Lung (tissue), 12 donors: Measurements from ENCODE around the gene RNF115. TPM values are rescaled to one million over a fixed set of nuclear protein-coding genes. Genes with fewer than 3 reads are reported as not detected.

Source experiments
- ATAC-seq: fragments of 200-7000 bp; cut with Tn5 transposase; one replicate; pipeline ENCODE4 v1.9.1; 2020; ENCODE audit warnings: moderate number of reproducible peaks; ENCODE audit not compliant: insufficient read depth, low FRiP score
- DNase-seq, 3 donors: peaks; one replicate each; pipeline ENCODE4 v3.0.0-alpha.2; 2013 to 2017
- H3K27ac ChIP-seq, 2 donors: one replicate each; pipeline ENCODE4 v1.5.1; 2013; ENCODE audit warnings: mild to moderate bottlenecking in 2 of 2, moderate library complexity in 2 of 2, control low read depth in 1 of 2, inconsistent platforms in 1 of 2, low read depth in 1 of 2, low read length in 1 of 2
- H3K27me3 ChIP-seq, 3 donors: one replicate each; pipeline ENCODE4 v1.5.1; 2013; ENCODE audit warnings: low read length in 2 of 3; ENCODE audit not compliant: control insufficient read depth in 3 of 3, insufficient read depth in 3 of 3
- H3K36me3 ChIP-seq, 4 donors: one replicate each; pipeline ENCODE4 v1.5.1; 2013; ENCODE audit warnings: low read length in 4 of 4, mild to moderate bottlenecking in 1 of 4, moderate library complexity in 1 of 4; ENCODE audit not compliant: control insufficient read depth in 4 of 4, insufficient read depth in 4 of 4
- H3K4me1 ChIP-seq, 5 donors: one replicate each; pipeline ENCODE4 v1.5.1; 2013; ENCODE audit warnings: low read length in 5 of 5, mild to moderate bottlenecking in 2 of 5, moderate library complexity in 1 of 5; ENCODE audit not compliant: control insufficient read depth in 5 of 5, insufficient read depth in 5 of 5
- H3K4me3 ChIP-seq: one replicate; pipeline ENCODE4 v1.5.1; 2013; ENCODE audit warnings: mild to moderate bottlenecking, control low read depth, moderate library complexity
- H3K9ac ChIP-seq, 2 donors: one replicate each; pipeline ENCODE4 v1.5.1; 2013; ENCODE audit warnings: low read length in 2 of 2, control low read depth in 1 of 2; ENCODE audit not compliant: insufficient read depth in 1 of 2
- H3K9me3 ChIP-seq, 4 donors: one replicate each; pipeline ENCODE4 v1.5.1; 2013; ENCODE audit warnings: low read length in 3 of 4, mild to moderate bottlenecking in 1 of 4, moderate library complexity in 1 of 4; ENCODE audit not compliant: control insufficient read depth in 4 of 4, insufficient read depth in 3 of 4
- WGBS, 2 donors: extraction: QIAGEN DNeasy Blood & Tissue Kit; methylation state at CpG; one replicate each; pipeline ENCODE4 v1.1.7; 2013; 5-methylcytosine and 5-hydroxymethylcytosine counted together
- polyA plus RNA-seq, 2 donors: library from polyadenylated mRNA; stranded (reverse); fragments of 200-250 nt; gene quantifications; one replicate each; pipeline ENCODE4 v1.2.1, GENCODE V29; 2013
- total RNA-seq, 2 donors: library from RNA; depleted of rRNA in 1 of 2; stranded (reverse); fragments of >200 nt in 1 of 2; gene quantifications; one replicate each; pipeline ENCODE4 v1.2.1, GENCODE V29; 2014 to 2021
- TF ChIP-seq, protein P1 (sequence below): IDR thresholded peaks from 2 replicates; pipeline ENCODE4 v1.5.1; 2012; ENCODE audit warnings: mild to moderate bottlenecking; ENCODE audit errors: control extremely low read depth, extremely low read depth
- donor health status: control.
- donor health status: control.
- donor health status: Bipolar disorder and iron deficiency.
- donor health status: healthy.
- donor health status: DM: yes; HTN: yes; CAD: no.

Gene RNF115
- total and polyA plus RNA-seq, 4 donors, result 4.4 to 21.6 (median 11.5) TPM

DNA sequence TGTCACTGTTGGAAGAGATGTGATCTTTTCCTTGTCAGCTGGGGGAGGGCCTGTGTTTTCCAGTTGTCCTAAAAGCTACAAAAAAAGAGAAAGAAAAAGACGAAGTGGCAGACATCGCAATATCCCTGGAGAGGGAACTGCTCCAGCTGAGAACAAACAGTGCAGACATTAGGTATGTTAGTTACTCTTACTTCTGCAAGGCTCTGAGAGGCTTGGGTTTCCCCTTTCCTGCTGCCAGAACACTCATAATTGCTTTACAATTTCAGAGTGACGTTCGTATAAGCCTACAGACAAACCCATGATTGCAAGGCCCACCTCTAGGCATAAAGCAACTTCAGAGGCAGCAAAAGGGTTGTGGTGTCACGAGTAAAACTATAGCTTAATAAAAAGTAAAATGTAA lies 73.5 kb downstream of the RNF115 start:
- no peak overlapping the region for H3K27ac ChIP-seq
- no peaks in the 10 kb centered on the region for H3K27me3 ChIP-seq
- ATAC-seq (no peak), DNase-seq (no peak)
- peaks cover 0 to 2% (median 0%) of the 10 kb centered on the region in 5 donors for H3K4me1 ChIP-seq
- no peak overlapping the region for H3K9ac ChIP-seq
- peaks cover 13 to 58% (median 27%) of the 10 kb centered on the region in 4 donors for H3K36me3 ChIP-seq
- H3K9me3 ChIP-seq, result no peaks in the 10 kb centered on the region
- TF ChIP-seq, protein P1, sequence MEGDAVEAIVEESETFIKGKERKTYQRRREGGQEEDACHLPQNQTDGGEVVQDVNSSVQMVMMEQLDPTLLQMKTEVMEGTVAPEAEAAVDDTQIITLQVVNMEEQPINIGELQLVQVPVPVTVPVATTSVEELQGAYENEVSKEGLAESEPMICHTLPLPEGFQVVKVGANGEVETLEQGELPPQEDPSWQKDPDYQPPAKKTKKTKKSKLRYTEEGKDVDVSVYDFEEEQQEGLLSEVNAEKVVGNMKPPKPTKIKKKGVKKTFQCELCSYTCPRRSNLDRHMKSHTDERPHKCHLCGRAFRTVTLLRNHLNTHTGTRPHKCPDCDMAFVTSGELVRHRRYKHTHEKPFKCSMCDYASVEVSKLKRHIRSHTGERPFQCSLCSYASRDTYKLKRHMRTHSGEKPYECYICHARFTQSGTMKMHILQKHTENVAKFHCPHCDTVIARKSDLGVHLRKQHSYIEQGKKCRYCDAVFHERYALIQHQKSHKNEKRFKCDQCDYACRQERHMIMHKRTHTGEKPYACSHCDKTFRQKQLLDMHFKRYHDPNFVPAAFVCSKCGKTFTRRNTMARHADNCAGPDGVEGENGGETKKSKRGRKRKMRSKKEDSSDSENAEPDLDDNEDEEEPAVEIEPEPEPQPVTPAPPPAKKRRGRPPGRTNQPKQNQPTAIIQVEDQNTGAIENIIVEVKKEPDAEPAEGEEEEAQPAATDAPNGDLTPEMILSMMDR, result no peak
- 50 to 76% methylated on average over 5 of the region's 5 CpGs for WGBS, 2 donors
- H3K4me3 ChIP-seq, result no peak overlapping the region

DNA sequence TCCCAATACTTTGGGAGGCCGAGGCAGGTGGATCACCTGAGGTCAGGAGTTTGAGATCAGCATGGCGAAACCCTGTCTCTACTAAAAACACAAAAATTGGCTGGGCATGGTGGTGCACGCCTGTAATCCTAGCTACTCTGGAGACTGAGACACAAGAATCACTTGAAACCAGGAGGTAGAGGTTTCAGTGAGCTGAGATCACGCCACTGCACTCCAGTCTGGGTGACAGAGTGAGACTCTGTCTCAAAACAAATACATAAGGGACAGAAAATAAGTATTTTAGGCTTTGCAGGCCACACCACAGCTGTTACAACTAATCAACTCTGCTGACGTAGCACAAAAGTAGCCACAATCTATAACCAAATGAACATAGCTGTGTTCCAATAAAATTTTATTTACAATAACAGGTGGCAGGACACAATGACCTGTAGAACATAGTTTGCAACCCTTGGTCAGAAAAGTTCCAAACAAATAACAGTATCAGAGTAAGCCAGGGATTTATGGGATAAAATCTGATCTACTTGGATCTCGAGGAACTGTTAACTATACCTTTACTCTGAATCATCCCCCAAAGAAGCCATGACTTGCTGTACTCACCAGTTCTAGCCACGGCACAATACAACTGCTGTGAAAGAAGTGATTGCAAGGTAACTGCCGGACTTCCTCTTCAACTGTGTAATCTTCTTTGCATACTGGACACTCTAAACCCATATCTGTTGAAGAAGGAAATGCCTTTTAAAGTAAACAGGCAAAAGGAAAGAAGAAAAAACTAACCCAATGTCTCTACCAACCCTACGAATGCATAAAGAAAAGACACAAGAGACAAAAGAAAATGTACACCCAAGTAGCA lies 76.3 kb downstream of the RNF115 start:
- ATAC-seq, result no peak

DNA sequence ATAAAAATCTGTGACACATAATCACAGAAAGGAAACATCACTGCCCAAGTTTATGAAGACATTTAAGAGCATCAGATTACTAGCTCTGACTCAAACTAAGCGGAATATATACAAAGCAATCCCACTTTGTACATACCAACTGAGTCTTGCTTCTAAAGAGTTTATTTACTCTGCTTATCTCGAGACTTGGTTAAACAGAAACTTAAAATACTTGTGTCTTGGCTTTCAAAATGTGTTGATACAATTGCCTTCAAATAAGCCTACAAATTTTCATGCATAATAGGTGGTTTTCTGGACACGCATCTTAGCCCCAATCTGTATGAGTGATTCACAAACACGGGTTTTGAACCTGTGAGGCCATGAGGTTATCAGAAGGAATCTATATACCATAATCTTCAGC lies 83.6 kb downstream of the RNF115 start:
- no peak overlapping the region for H3K27ac ChIP-seq
- 62 to 86% methylated on average over 4 of the region's 4 CpGs for WGBS, 2 donors
- H3K36me3 ChIP-seq, result peaks cover 5 to 25% (median 17%) of the 10 kb centered on the region in 4 donors
- ATAC-seq (no peak), DNase-seq (peak in 2 of 3 donors; percentile 82 to 85)
- TF ChIP-seq, protein P1, result no peak
- no peaks in the 10 kb centered on the region for H3K9me3 ChIP-seq
- no peak overlapping the region for H3K9ac ChIP-seq
- peaks cover 0 to 7% (median 2%) of the 10 kb centered on the region in 5 donors for H3K4me1 ChIP-seq
- no peak overlapping the region for H3K4me3 ChIP-seq
- H3K27me3 ChIP-seq, result no peaks in the 10 kb centered on the region

More for the DNA sequence above, 76.3 kb downstream of the RNF115 start:
- Histone ChIP-seq H3K9ac (no peak overlapping the region), H3K9me3 (no peaks in the 10 kb centered on the region), H3K36me3 (peaks cover 18 to 65% (median 41%) of the 10 kb centered on the region in 4 donors), H3K27me3 (no peaks in the 10 kb centered on the region), H3K4me1 (peaks cover 0 to 2% (median 0%) of the 10 kb centered on the region in 5 donors), H3K4me3 (no peak overlapping the region), H3K27ac (no peak overlapping the region)
- TF ChIP-seq, protein P1, result no peak
- 58 to 82% methylated on average over 9 of the region's 9 CpGs for WGBS, 2 donors
- no peak for DNase-seq
